Spleen (tissue), 11 donors: ENCODE measurements around the gene SMARCAL1. TPM values are rescaled to one million over a fixed set of nuclear protein-coding genes. Genes with fewer than 3 reads are reported as not detected.
"Not testable (repeated sequence)": the region's sequence is repeated elsewhere in the genome, so short reads cannot be mapped to it uniquely, and the experiment has no call there.

Source experiments
- DNase-seq: peaks from one replicate; pipeline ENCODE4 v3.0.0-alpha.2; 2020
- H3K27ac ChIP-seq, 8 donors: fragments of 200-600 bp; sonication (generic) in 7 of 8; 1 replicate in 4 of 8; 2 replicates in 4 of 8; pipeline versions ENCODE4 v1.5.0 to v1.8.0; 2016 to 2021; ENCODE audit warnings: inconsistent platforms in 4 of 8, mild to moderate bottlenecking in 4 of 8, moderate library complexity in 1 of 8
- H3K27me3 ChIP-seq, 7 donors: fragments of 200-600 bp; sonication (generic) in 6 of 7; replicated peaks in 1 of 7; 1 replicate in 4 of 7; 2 replicates in 3 of 7; pipeline versions ENCODE4 v1.5.0 to v1.8.0; 2016 to 2021; ENCODE audit warnings: inconsistent platforms in 3 of 7, mild to moderate bottlenecking in 1 of 7
- H3K36me3 ChIP-seq, 6 donors: fragments of 200-600 bp; sonication (generic) in 5 of 6; 1 replicate in 4 of 6; 2 replicates in 2 of 6; pipeline versions ENCODE4 v1.5.0 to v1.8.0; 2016 to 2021; ENCODE audit warnings: inconsistent platforms in 2 of 6
- H3K4me1 ChIP-seq, 6 donors: fragments of 200-600 bp; sonication (generic) in 5 of 6; 1 replicate in 3 of 6; 2 replicates in 3 of 6; pipeline versions ENCODE4 v1.5.0 to v1.8.0; 2016 to 2021; ENCODE audit warnings: inconsistent platforms in 3 of 6
- H3K4me3 ChIP-seq, 8 donors: fragments of 200-600 bp; sonication (generic) in 7 of 8; 1 replicate in 4 of 8; 2 replicates in 4 of 8; pipeline versions ENCODE4 v1.5.0 to v1.8.0; 2016 to 2021; ENCODE audit warnings: inconsistent platforms in 4 of 8, mild to moderate bottlenecking in 4 of 8, moderate library complexity in 2 of 8
- H3K9me3 ChIP-seq, 8 donors: fragments of 200-600 bp; sonication (generic) in 7 of 8; 1 replicate in 4 of 8; 2 replicates in 4 of 8; pipeline versions ENCODE4 v1.5.0 to v1.8.0; 2016 to 2021; ENCODE audit warnings: inconsistent platforms in 4 of 8
- CTCF ChIP-seq, 11 experiments: fragments of 200-600 bp in 7 of 11; fragments of 450-650 bp in 4 of 11; sonication (generic) in 4 of 11; IDR thresholded peaks in 8 of 11; conservative IDR thresholded peaks in 3 of 11; 1 replicate in 7 of 11; 2 replicates in 4 of 11; pipeline versions ENCODE4 v1.4.0 to v1.8.0; 2016 to 2021; ENCODE audit warnings: antibody characterized with exemption in 11 of 11, inconsistent platforms in 4 of 11, mild to moderate bottlenecking in 1 of 11
- POLR2A ChIP-seq, 3 donors: fragments of 450-650 bp; IDR thresholded peaks; one replicate each; pipeline ENCODE4 v1.5.1; 2017; ENCODE audit warnings: antibody characterized with exemption in 3 of 3, mild to moderate bottlenecking in 1 of 3
- POLR2AphosphoS5 ChIP-seq, 3 donors: sonication (generic); formaldehyde crosslinking; IDR thresholded peaks; one replicate each; pipeline ENCODE4 v1.5.1; 2017; ENCODE audit warnings: antibody characterized with exemption in 3 of 3
- WGBS, 5 donors: extraction: QIAGEN DNeasy Blood & Tissue Kit in 3 of 5; methylation state at CpG; one replicate each; pipeline versions ENCODE4 v1.1.5 to v1.1.7; 2013 to 2018; 5-methylcytosine and 5-hydroxymethylcytosine counted together
- intact Hi-C: fragments of 100-400 bp; cut with DNase I; formaldehyde crosslinking; loops from one replicate; pipeline ENCODE4 v1.15.0; 2023; ENCODE audit warnings: low total_unique reads
- polyA plus RNA-seq, 3 donors: library from polyadenylated mRNA; stranded (reverse); fragments of 200-250 nt; gene quantifications; one replicate each; pipeline ENCODE4 v1.2.1, GENCODE V29; 2013
- total RNA-seq, 7 donors: library from RNA; depleted of rRNA in 3 of 7; stranded (reverse); fragments of >200 nt in 3 of 7; fragmentation: NEBNext Ultra II Directional in 4 of 7; extraction: Animal tissue kit (Norgen Biotek cat#: 25700) in 4 of 7; gene quantifications; one replicate each; pipeline versions ENCODE4 v1.1.0 to v1.2.1, GENCODE V29; 2016 to 2021
- donor health status: healthy with polysubstance abuse.
- donor health status: DM: no; HTN: no; CAD: no; lungs with moderate emphysema.
- donor health status: DM: no; HTN: no; CAD: no.
- donor health status: Bipolar disorder and iron deficiency.
- donor health status: healthy.
- donor health status: DM: no; HTN: no; CAD: no.
- donor health status: DM: yes; HTN: yes; CAD: no.

The SMARCAL1 gene
- total and polyA plus RNA-seq, 10 donors, result 7.3 to 34.9 (median 24.6) TPM

GRCh38 chr2:216379977-216380376, 32.3 kb upstream of the SMARCAL1 start:
- Histone ChIP-seq H3K4me3 (no peak overlapping the region), H3K9me3 (no peaks in the 10 kb centered on the region), H3K4me1 (no peaks in the 10 kb centered on the region), H3K27ac (no peak overlapping the region), H3K27me3 (peaks cover 0 to 18% (median 0%) of the 10 kb centered on the region in 7 donors), H3K36me3 (no peaks in the 10 kb centered on the region)
- TF ChIP-seq POLR2AphosphoS5 (IDR thresholded peaks at IDR 0.05), result no peak
- TF ChIP-seq POLR2A (IDR thresholded peaks at IDR 0.05), result no peak
- TF ChIP-seq CTCF (IDR thresholded peaks at IDR 0.05 in 8 of 11, conservative IDR thresholded peaks at IDR 0.05 in 3 of 11), result no peak
- DNase-seq, result no peak
- 80 to 88% (median 83%) methylated on average over 3 to 5 of the region's 5 CpGs for WGBS, 5 donors
- intact Hi-C loops, result no loop called here

- H3K4me1 ChIP-seq, H3K36me3 ChIP-seq, H3K27me3 ChIP-seq, intact Hi-C loops, H3K9me3 ChIP-seq, DNase-seq, H3K27ac ChIP-seq, H3K4me3 ChIP-seq: not testable (repeated sequence)
- 83 to 91% (median 86%) methylated on average over 2 of the region's 2 CpGs for WGBS, 5 donors
Measured at GRCh38 chr2:216384409-216384808, 27.9 kb upstream of the SMARCAL1 start.

- Histone ChIP-seq H3K27ac (no peak overlapping the region), H3K36me3 (no peaks in the 10 kb centered on the region), H3K27me3 (no peaks in the 10 kb centered on the region), H3K4me1 (no peaks in the 10 kb centered on the region), H3K9me3 (peaks cover 0 to 4% (median 0%) of the 10 kb centered on the region in 8 donors), H3K4me3 (no peak overlapping the region)
- DNase-seq, result no peak
- intact Hi-C loops, result no loop called here
- TF ChIP-seq CTCF (IDR thresholded peaks at IDR 0.05 in 8 of 11, conservative IDR thresholded peaks at IDR 0.05 in 3 of 11) (no peak), POLR2AphosphoS5 (IDR thresholded peaks at IDR 0.05) (no peak), POLR2A (IDR thresholded peaks at IDR 0.05) (no peak)
- 29 to 65% (median 45%) methylated on average over 2 of the region's 2 CpGs for WGBS, 5 donors
Measured at GRCh38 chr2:216385478-216385877, 26.8 kb upstream of the SMARCAL1 start.

GRCh38 chr2:216387262-216387661, 25.0 kb upstream of the SMARCAL1 start:
- Histone ChIP-seq H3K4me3 (no peak overlapping the region), H3K27ac (no peak overlapping the region), H3K27me3 (no peaks in the 10 kb centered on the region), H3K9me3 (peaks cover 0 to 4% (median 0%) of the 10 kb centered on the region in 8 donors), H3K36me3 (no peaks in the 10 kb centered on the region), H3K4me1 (no peaks in the 10 kb centered on the region)
- intact Hi-C loops, result no loop called here
- 88 to 97% (median 95%) methylated on average over 2 of the region's 2 CpGs for WGBS, 5 donors
- no peak for DNase-seq
- TF ChIP-seq POLR2A (IDR thresholded peaks at IDR 0.05) (no peak), CTCF (IDR thresholded peaks at IDR 0.05 in 8 of 11, conservative IDR thresholded peaks at IDR 0.05 in 3 of 11) (no peak), POLR2AphosphoS5 (IDR thresholded peaks at IDR 0.05) (no peak)
